H1 (cell line): ENCODE results near the gene EML1. TPM values are rescaled to one million over a fixed set of nuclear protein-coding genes. Genes with fewer than 3 reads are reported as not detected.

Source experiments
- HDAC2 ChIP-seq, 2 experiments: fragments of 300-600 bp in 1 of 2; sonication (generic) in 1 of 2; IDR thresholded peaks; 2 replicates each; pipeline ENCODE4 v1.6.1; 2011 to 2012; ENCODE audit warnings: low read depth in 2 of 2, low read length in 2 of 2, mild to moderate bottlenecking in 2 of 2, moderate library complexity in 2 of 2, borderline replicate concordance in 1 of 2, inconsistent platforms in 1 of 2
- JUN ChIP-seq: IDR thresholded peaks from 2 replicates; pipeline ENCODE4 v1.6.1; 2011; ENCODE audit warnings: low read depth, mild to moderate bottlenecking, improper control_type of control experiment, low read length
- NANOG ChIP-seq: IDR thresholded peaks from 2 replicates; pipeline ENCODE4 v1.6.1; 2011; ENCODE audit warnings: low read length, low read depth, mild to moderate bottlenecking, inconsistent platforms; ENCODE audit not compliant: insufficient read depth, poor library complexity, severe bottlenecking
- POU5F1 ChIP-seq: IDR thresholded peaks from 2 replicates; pipeline ENCODE4 v1.6.1; 2011; ENCODE audit warnings: low read depth, mild to moderate bottlenecking, low read length, moderate library complexity
- TAF1 ChIP-seq: IDR thresholded peaks from 2 replicates; pipeline ENCODE4 v1.6.1; 2011; ENCODE audit warnings: mild to moderate bottlenecking, low read depth, low read length
- polyA plus RNA-seq, 7 experiments: library from polyadenylated mRNA; depleted of rRNA in 3 of 7; stranded (reverse) in 5 of 7; unstranded in 2 of 7; fragments of >200 nt in 5 of 7; fragments of 200-250 nt in 2 of 7; gene quantifications; 1 replicate in 5 of 7; 2 replicates in 1 of 7; 4 replicates in 1 of 7; pipeline versions ENCODE4 v1.2.1 to v1.2.3, GENCODE V29; 2011 to 2013; ENCODE audit warnings: missing spikeins in 2 of 7, mixed read lengths in 2 of 7
- total RNA-seq: library from RNA; stranded (reverse); fragmentation: NEBNext Ultra II Directional; extraction: Animal tissue kit (Norgen Biotek cat#: 25700); gene quantifications from 2 replicates; pipeline ENCODE4 v1.2.1, GENCODE V29; 2021

Gene EML1
- total and polyA plus RNA-seq, 2 of the 8 experiments (the other 6 are each of a cell fraction or from before 2014, with no cell fraction given), result 11.1 to 24.7 TPM

DNA sequence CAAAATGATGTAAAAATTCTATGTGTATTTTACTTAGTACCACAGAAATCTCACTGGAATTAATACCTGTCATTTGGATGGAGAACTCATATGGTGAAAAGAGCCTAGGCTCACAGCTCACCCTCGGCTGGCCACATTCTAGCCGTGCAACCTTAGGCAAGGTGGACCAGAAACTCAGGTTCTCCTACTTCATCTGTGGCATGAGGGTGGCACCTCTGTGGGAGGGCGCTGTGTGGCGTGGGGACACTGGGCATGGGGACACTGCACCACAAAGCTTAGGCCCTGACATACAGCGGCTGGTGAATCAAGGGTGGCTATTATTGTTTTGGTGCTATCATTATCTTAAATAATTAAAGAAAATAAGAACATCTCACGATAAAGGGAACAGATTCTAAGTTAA lies 47.1 kb downstream of the EML1 start (continued):
- TF ChIP-seq NANOG (no peak), TAF1 (no peak), POU5F1 (no peak), HDAC2 (IDR thresholded peaks at IDR 0.05; ENCODE audit: borderline replicate concordance in 1 of 2, low read depth in 2 of 2, low read length in 2 of 2) (no peak), JUN (no peak)
